GM23338 (cell line): Measurements from ENCODE around the gene CD72. TPM values are rescaled to one million over a fixed set of nuclear protein-coding genes. Genes with fewer than 3 reads are reported as not detected.

Experiments used
- ATAC-seq: fragments of 200-7000 bp; cut with Tn5 transposase; 3 replicates; pipeline ENCODE4 v1.9.1; 2020
- DNase-seq: peaks from one replicate; pipeline ENCODE4 v3.0.0-alpha.2; 2015; ENCODE audit warnings: low spot score
- H2AFZ ChIP-seq: fragments of 200-600 bp; sonication (generic); 2 replicates; pipeline ENCODE4 v1.8.0; 2016; ENCODE audit warnings: antibody characterized with exemption, mild to moderate bottlenecking, moderate library complexity
- H3F3A ChIP-seq: fragments of 200-600 bp; sonication (generic); replicated peaks from 2 replicates; pipeline ENCODE4 v1.8.0; 2017; ENCODE audit warnings: antibody characterized with exemption, mixed run types, low read depth
- H3K27ac ChIP-seq: fragments of 200-600 bp; sonication (generic); 2 replicates; pipeline ENCODE4 v1.6.1; 2016; ENCODE audit warnings: low read depth
- H3K27me3 ChIP-seq: fragments of 200-600 bp; sonication (generic); 2 replicates; pipeline ENCODE4 v1.8.0; 2016; ENCODE audit warnings: mild to moderate bottlenecking, mixed run types, moderate library complexity; ENCODE audit not compliant: insufficient read depth
- H3K36me3 ChIP-seq: fragments of 200-600 bp; sonication (generic); 2 replicates; pipeline ENCODE4 v1.8.0; 2016; ENCODE audit warnings: mild to moderate bottlenecking; ENCODE audit not compliant: insufficient read depth
- H3K4me1 ChIP-seq: fragments of 200-600 bp; sonication (generic); 2 replicates; pipeline ENCODE4 v1.8.0; 2016; ENCODE audit warnings: mild to moderate bottlenecking, moderate library complexity; ENCODE audit not compliant: insufficient read depth
- H3K4me2 ChIP-seq: fragments of 200-600 bp; sonication (generic); 2 replicates; pipeline ENCODE4 v1.7.1; 2017; ENCODE audit warnings: mixed run types
- H3K4me3 ChIP-seq: fragments of 200-600 bp; sonication (generic); 2 replicates; pipeline ENCODE4 v1.6.1; 2016; ENCODE audit warnings: mixed run types
- H3K79me2 ChIP-seq: fragments of 200-600 bp; sonication (generic); replicated peaks from 2 replicates; pipeline ENCODE4 v1.8.0; 2017; ENCODE audit warnings: mild to moderate bottlenecking; ENCODE audit not compliant: insufficient read depth
- H3K9me2 ChIP-seq: fragments of 200-600 bp; sonication (generic); 2 replicates; pipeline ENCODE4 v1.8.0; 2017; ENCODE audit not compliant: insufficient read depth
- H4K20me1 ChIP-seq: fragments of 200-600 bp; sonication (generic); replicated peaks from 2 replicates; pipeline ENCODE4 v1.8.0; 2017; ENCODE audit warnings: mild to moderate bottlenecking; ENCODE audit not compliant: insufficient read depth
- H3K27ac Mint-ChIP-seq: 2 replicates; pipeline ENCODE4 v1.8.0; 2020; ENCODE audit warnings: inconsistent platforms, mild to moderate bottlenecking, moderate library complexity, mixed read lengths
- H3K27me3 Mint-ChIP-seq: 3 replicates; pipeline ENCODE4 v1.8.0; 2022; ENCODE audit warnings: low read depth, mild to moderate bottlenecking, moderate library complexity, mixed read lengths, inconsistent platforms; ENCODE audit not compliant: insufficient read depth, poor library complexity
- H3K36me3 Mint-ChIP-seq: 3 replicates; pipeline ENCODE4 v1.8.0; 2021; ENCODE audit warnings: low read depth, mild to moderate bottlenecking, inconsistent platforms, moderate library complexity, mixed read lengths
- H3K4me1 Mint-ChIP-seq: 3 replicates; pipeline ENCODE4 v1.8.0; 2020; ENCODE audit warnings: mild to moderate bottlenecking, inconsistent platforms, mixed read lengths
- H3K4me3 Mint-ChIP-seq: 3 replicates; pipeline ENCODE4 v1.8.0; 2021; ENCODE audit warnings: moderate library complexity, mild to moderate bottlenecking, inconsistent platforms, mixed read lengths
- H3K9me3 Mint-ChIP-seq: 3 replicates; pipeline ENCODE4 v1.8.0; 2020; ENCODE audit warnings: moderate library complexity, mild to moderate bottlenecking, inconsistent platforms, mixed read lengths
- CREB1 ChIP-seq: fragments of 250-450 bp; sonication (Bioruptor Pico); IDR thresholded peaks from 2 replicates; pipeline ENCODE4 v1.5.0; 2020; ENCODE audit warnings: low read depth, mild to moderate bottlenecking, moderate library complexity
- CTCF ChIP-seq, 2 experiments: fragments of 200-600 bp in 1 of 2; sonication (generic) in 1 of 2; conservative IDR thresholded peaks; 2 replicates each; pipeline versions ENCODE4 v1.5.1 to v1.6.1; 2016 to 2017; ENCODE audit warnings: antibody characterized with exemption in 2 of 2, low read depth in 2 of 2, mild to moderate bottlenecking in 2 of 2, moderate library complexity in 1 of 2
- EZH2 ChIP-seq: fragments of 200-600 bp; sonication (generic); IDR thresholded peaks from one replicate; pipeline ENCODE4 v1.8.0; 2017; ENCODE audit warnings: antibody characterized with exemption, mild to moderate bottlenecking, low read depth; ENCODE audit not compliant: unreplicated experiment
- JUNB ChIP-seq: IDR thresholded peaks from one replicate; pipeline ENCODE4 v1.6.1; 2016; ENCODE audit warnings: antibody characterized with exemption; ENCODE audit not compliant: unreplicated experiment
- POLR2AphosphoS5 ChIP-seq: IDR thresholded peaks from 2 replicates; pipeline ENCODE4 v1.6.1; 2016; ENCODE audit warnings: antibody characterized with exemption, low read depth
- REST ChIP-seq: IDR thresholded peaks from one replicate; pipeline ENCODE4 v1.6.1; 2018; ENCODE audit warnings: antibody characterized with exemption; ENCODE audit not compliant: unreplicated experiment
- STAT1 ChIP-seq: IDR thresholded peaks from one replicate; pipeline ENCODE4 v1.6.1; 2016; ENCODE audit warnings: antibody characterized with exemption; ENCODE audit not compliant: unreplicated experiment
- ZNF114 ChIP-seq: fragments of 250-450 bp; sonication (Bioruptor Pico); IDR thresholded peaks from 2 replicates; pipeline ENCODE4 v1.5.0; 2020; ENCODE audit warnings: mild to moderate bottlenecking, moderate library complexity
- ZNF331 ChIP-seq: fragments of 250-450 bp; sonication (Bioruptor Pico); IDR thresholded peaks from 2 replicates; pipeline ENCODE4 v1.5.0; 2020; ENCODE audit warnings: low read depth, mild to moderate bottlenecking, moderate library complexity
- polyA plus RNA-seq: library from polyadenylated mRNA; unstranded; fragments of >200 nt; fragmentation: Nextera tagmentation; extraction: Ambion mirVana; gene quantifications from 2 replicates; pipeline ENCODE4 v1.2.1, GENCODE V29; 2016
- total RNA-seq: library from RNA; depleted of rRNA; stranded (reverse); fragments of >200 nt; shearing (Covaris generic); gene quantifications from 2 replicates; pipeline ENCODE4 v1.2.3, GENCODE V29; 2014

Gene CD72
- total and polyA plus RNA-seq, 2 experiments from 2014 or later = 4.7 to 4.8 TPM

GRCh38 chr9:35619800-35620158 is 1.6 kb upstream of the CD72 start:
- no peaks in the 10 kb centered on the region for H3K79me2 ChIP-seq
- TF ChIP-seq EZH2 = no peak
- no peak for TF ChIP-seq CTCF (conservative IDR thresholded peaks at IDR 0.05; ENCODE audit: low read depth in 2 of 2)
- TF ChIP-seq CREB1 = no peak
- H4K20me1 ChIP-seq = no peaks in the 10 kb centered on the region
- H3K9me2 ChIP-seq = no peaks in the 10 kb centered on the region
- no peak overlapping the region for H3K4me3 Mint-ChIP-seq
- H3K36me3 ChIP-seq = no peaks in the 10 kb centered on the region
- H3K4me1 Mint-ChIP-seq = peaks cover 14% of the 10 kb centered on the region
- no peak overlapping the region for H3K4me2 ChIP-seq
- H3K9me3 Mint-ChIP-seq = no peaks in the 10 kb centered on the region
- peaks cover 33% of the 10 kb centered on the region for H3K27me3 ChIP-seq
- DNase-seq (no peak), ATAC-seq (no peak)
- H3K27me3 Mint-ChIP-seq = peaks cover 37% of the 10 kb centered on the region
- H3K27ac Mint-ChIP-seq = no peak overlapping the region
- no peak overlapping the region for H2AFZ ChIP-seq
- H3K27ac ChIP-seq = no peak overlapping the region
- no peaks in the 10 kb centered on the region for H3K36me3 Mint-ChIP-seq
- H3F3A ChIP-seq = peaks cover 17% of the 10 kb centered on the region
- peaks cover 14% of the 10 kb centered on the region for H3K4me1 ChIP-seq
- H3K4me3 ChIP-seq = no peak overlapping the region

- Mint-ChIP-seq H3K9me3 (no peaks in the 10 kb centered on the region), H3K36me3 (no peaks in the 10 kb centered on the region), H3K27me3 (peaks cover 37% of the 10 kb centered on the region), H3K27ac (no peak overlapping the region), H3K4me1 (peaks cover 14% of the 10 kb centered on the region), H3K4me3 (no peak overlapping the region)
- ATAC-seq (no peak), DNase-seq (no peak)
- H4K20me1 ChIP-seq = no peaks in the 10 kb centered on the region
- peaks cover 33% of the 10 kb centered on the region for H3K27me3 ChIP-seq
- H3K9me2 ChIP-seq = no peaks in the 10 kb centered on the region
- H3K4me1 ChIP-seq = peaks cover 14% of the 10 kb centered on the region
- peaks cover 17% of the 10 kb centered on the region for H3F3A ChIP-seq
- H2AFZ ChIP-seq = no peak overlapping the region
- no peak overlapping the region for H3K27ac ChIP-seq
- H3K36me3 ChIP-seq = no peaks in the 10 kb centered on the region
- H3K4me2 ChIP-seq = no peak overlapping the region
- no peak overlapping the region for H3K4me3 ChIP-seq
- no peaks in the 10 kb centered on the region for H3K79me2 ChIP-seq
- TF ChIP-seq JUNB = no peak
- no peak for TF ChIP-seq ZNF114 (CRISPR knock-in tag)
- no peak for TF ChIP-seq POLR2AphosphoS5
- TF ChIP-seq ZNF331 (CRISPR knock-in tag) = no peak
- no peak for TF ChIP-seq EZH2
- no peak for TF ChIP-seq REST
- TF ChIP-seq STAT1 = no peak
Observed at GRCh38 chr9:35618854-35619799, 914 bp upstream of the CD72 start.
